DND-41 (cell line): ENCODE measurements around the gene ABCB9.

Experiments
- EZH2 ChIP-seq: IDR thresholded peaks from 3 replicates; pipeline ENCODE4 v1.6.1; 2012; ENCODE audit warnings: borderline replicate concordance, low read depth, mild to moderate bottlenecking, moderate library complexity, low read length, inconsistent platforms; ENCODE audit not compliant: severe bottlenecking
- TF ChIP-seq, protein P1 (sequence below): IDR thresholded peaks from 2 replicates; pipeline ENCODE4 v1.5.1; 2012; ENCODE audit warnings: borderline replicate concordance, low read length, moderate library complexity, mild to moderate bottlenecking; ENCODE audit not compliant: poor library complexity, severe bottlenecking; ENCODE audit errors: extremely low read depth

DNA sequence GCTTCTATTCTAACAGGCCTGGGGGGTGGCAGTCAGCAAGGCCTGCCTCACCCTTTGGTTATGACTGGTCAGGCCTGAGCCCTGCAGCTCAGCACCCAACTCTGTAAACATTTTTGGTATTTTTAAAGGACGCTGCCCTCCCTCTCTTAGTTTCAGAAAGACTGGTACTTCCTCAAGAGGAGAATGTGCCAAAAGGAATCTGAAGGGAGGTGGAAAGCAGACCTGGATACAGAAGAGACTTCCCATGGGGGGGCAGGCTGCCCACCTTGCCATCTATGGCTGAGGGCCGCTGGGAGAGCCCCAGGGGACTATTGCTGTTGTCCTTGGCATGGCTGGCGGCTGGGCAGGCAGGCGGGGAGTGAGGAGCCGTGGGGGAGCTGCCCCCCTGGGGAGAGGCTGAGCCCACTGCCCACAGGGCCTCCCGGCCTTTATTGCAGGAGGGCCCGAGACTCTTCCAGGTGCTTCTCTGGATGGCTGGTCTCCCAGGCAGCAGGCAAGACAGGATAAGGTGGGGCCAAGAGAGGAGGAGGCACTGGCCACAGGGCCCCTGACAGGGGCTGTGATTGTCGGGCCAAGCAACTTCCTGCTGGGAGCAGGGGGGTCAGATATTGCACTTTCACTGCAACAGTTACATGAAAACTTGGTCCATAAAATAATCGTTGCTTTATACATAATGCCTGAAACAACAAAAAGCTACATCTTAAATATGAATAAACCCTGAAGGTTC lies 17.7 kb upstream of the ABCB9 start:
- TF ChIP-seq, protein P1, sequence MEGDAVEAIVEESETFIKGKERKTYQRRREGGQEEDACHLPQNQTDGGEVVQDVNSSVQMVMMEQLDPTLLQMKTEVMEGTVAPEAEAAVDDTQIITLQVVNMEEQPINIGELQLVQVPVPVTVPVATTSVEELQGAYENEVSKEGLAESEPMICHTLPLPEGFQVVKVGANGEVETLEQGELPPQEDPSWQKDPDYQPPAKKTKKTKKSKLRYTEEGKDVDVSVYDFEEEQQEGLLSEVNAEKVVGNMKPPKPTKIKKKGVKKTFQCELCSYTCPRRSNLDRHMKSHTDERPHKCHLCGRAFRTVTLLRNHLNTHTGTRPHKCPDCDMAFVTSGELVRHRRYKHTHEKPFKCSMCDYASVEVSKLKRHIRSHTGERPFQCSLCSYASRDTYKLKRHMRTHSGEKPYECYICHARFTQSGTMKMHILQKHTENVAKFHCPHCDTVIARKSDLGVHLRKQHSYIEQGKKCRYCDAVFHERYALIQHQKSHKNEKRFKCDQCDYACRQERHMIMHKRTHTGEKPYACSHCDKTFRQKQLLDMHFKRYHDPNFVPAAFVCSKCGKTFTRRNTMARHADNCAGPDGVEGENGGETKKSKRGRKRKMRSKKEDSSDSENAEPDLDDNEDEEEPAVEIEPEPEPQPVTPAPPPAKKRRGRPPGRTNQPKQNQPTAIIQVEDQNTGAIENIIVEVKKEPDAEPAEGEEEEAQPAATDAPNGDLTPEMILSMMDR, result no peak
- no peak for TF ChIP-seq EZH2
